ENCODE results near the gene SHISA6.

Gene SHISA6

DNA sequence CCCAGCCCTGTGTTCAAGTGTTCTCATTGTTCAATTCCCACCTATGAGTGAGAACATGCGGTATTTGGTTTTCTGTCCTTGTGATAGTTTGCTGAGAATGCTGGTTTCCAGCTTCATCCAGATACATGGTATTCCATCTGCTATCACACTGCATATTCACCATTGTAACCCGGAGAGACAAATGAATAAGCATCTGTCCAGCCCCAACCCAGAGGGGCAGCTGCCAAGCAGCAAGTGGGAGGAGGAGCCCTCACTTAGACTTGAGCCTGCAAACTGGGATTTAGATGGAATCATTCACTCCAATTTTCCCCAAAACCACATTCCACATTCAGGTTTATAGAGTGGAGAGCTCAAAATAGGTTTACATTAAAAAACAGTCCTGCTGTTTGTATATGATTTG is 41.6 kb downstream of the SHISA6 start:
- Histone ChIP-seq H3K27me3 (no peaks in the 10 kb centered on the region), H3K36me3 (no peaks in the 10 kb centered on the region), H3K9me3 (peaks cover 0 to 9% (median 0%) of the 10 kb centered on the region in 3 donors), H3K27ac (no peak overlapping the region), H3K4me1 (no peaks in the 10 kb centered on the region), H3K4me3 (no peak overlapping the region)
- DNase-seq: no peak
- intact Hi-C loops (cut with DNase I; ENCODE audit: low total_unique reads): no loop called here
- TF ChIP-seq, protein P1, sequence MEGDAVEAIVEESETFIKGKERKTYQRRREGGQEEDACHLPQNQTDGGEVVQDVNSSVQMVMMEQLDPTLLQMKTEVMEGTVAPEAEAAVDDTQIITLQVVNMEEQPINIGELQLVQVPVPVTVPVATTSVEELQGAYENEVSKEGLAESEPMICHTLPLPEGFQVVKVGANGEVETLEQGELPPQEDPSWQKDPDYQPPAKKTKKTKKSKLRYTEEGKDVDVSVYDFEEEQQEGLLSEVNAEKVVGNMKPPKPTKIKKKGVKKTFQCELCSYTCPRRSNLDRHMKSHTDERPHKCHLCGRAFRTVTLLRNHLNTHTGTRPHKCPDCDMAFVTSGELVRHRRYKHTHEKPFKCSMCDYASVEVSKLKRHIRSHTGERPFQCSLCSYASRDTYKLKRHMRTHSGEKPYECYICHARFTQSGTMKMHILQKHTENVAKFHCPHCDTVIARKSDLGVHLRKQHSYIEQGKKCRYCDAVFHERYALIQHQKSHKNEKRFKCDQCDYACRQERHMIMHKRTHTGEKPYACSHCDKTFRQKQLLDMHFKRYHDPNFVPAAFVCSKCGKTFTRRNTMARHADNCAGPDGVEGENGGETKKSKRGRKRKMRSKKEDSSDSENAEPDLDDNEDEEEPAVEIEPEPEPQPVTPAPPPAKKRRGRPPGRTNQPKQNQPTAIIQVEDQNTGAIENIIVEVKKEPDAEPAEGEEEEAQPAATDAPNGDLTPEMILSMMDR (IDR thresholded peaks at IDR 0.05): no peak

DNA sequence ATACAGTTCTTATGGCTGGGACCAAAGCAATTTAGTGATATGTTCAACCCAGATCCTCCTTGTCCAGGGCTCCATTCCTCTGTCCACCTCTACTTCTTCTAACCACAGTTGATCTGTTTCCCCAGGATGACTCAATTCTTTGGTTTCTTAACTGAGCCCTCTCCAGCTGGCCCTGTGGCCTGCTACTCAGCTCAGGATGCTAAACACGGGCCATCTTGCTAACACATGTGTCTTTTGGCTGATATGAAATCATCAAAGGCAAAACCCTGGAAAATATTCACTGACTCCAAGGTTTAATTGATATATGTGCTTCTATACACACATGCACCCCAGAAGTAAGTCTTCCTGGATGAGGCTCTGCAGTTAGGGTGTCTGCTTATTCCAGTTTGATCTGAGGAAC is 43.8 kb downstream of the SHISA6 start:
- Histone ChIP-seq H3K4me1 (no peaks in the 10 kb centered on the region), H3K27ac (no peak overlapping the region), H3K4me3 (no peak overlapping the region), H3K27me3 (no peaks in the 10 kb centered on the region), H3K36me3 (no peaks in the 10 kb centered on the region), H3K9me3 (peaks cover 0 to 9% (median 0%) of the 10 kb centered on the region in 3 donors)
- intact Hi-C loops (cut with DNase I; ENCODE audit: low total_unique reads): no loop called here
- TF ChIP-seq, protein P1 (IDR thresholded peaks at IDR 0.05): no peak
- no peak for DNase-seq

DNA sequence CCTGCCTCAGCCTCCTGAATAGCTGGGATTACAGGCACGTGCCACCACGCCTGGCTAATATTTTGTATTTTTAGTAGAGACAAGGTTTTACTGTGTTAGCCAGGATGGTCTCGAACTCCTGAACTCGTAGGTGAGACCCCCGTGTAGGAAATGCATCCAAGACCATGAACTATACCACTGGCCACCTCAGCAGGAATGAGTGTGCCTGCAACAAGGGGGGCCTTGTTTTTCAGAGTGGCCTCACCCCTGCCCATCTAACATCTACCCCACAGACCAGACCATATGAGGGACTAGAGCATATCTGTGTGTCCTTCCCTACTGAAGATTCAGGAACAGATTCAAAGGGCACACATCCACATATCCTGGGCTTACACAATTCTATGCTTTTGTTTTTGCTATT is 44.9 kb downstream of the SHISA6 start:
- Histone ChIP-seq H3K27me3 (no peaks in the 10 kb centered on the region), H3K36me3 (no peaks in the 10 kb centered on the region), H3K4me3 (no peak overlapping the region), H3K9me3 (peaks cover 0 to 6% (median 0%) of the 10 kb centered on the region in 3 donors), H3K4me1 (no peaks in the 10 kb centered on the region), H3K27ac (no peak overlapping the region)
- TF ChIP-seq, protein P1 (IDR thresholded peaks at IDR 0.05): no peak
- intact Hi-C loops (cut with DNase I; ENCODE audit: low total_unique reads): no loop called here
- DNase-seq: no peak

DNA sequence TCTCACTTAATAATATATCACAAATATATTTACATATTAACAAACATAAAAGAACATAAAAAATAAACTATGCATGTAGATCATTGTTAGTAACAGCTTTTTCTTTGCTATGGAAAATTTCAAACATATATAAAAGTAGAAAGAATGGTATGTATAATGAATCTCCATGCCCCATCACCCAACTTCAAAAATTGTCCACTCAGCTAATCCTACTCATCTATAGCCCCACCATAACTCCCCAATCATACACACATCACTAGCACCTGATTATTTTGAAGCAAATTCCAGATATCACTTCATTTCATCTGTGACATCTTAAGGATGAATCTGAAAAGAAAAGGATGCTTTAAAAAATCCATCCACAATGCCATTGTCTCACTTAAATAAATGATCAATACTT is 46.8 kb downstream of the SHISA6 start:
- TF ChIP-seq, protein P1 (IDR thresholded peaks at IDR 0.05): no peak
- no peaks in the 10 kb centered on the region for H3K36me3 ChIP-seq
- H3K27me3 ChIP-seq: no peaks in the 10 kb centered on the region
- intact Hi-C loops (cut with DNase I; ENCODE audit: low total_unique reads): no loop called here
- H3K4me3 ChIP-seq: no peak overlapping the region
- DNase-seq: no peak
- no peak overlapping the region for H3K27ac ChIP-seq
- peaks cover 0 to 4% (median 0%) of the 10 kb centered on the region in 3 donors for H3K9me3 ChIP-seq
- H3K4me1 ChIP-seq: no peaks in the 10 kb centered on the region

DNA sequence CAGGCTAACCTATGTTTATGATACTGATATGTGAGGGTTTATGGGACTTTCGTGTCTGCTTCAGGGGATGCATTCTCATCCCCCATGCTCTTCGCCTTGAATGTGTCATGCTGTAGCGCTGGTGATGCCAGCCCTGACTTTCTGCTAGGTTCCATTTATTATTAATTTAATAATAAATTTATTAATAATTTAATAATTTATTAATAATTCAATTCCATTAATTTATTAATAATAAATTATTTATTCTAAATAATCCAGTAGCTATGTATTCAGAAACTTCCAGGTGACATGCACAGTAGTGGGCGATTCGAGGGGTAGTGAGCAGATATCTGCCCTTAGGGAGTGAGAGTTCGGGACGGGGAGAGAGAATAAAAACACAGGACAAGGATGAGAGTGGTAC is 49.8 kb downstream of the SHISA6 start:
- no peaks in the 10 kb centered on the region for H3K9me3 ChIP-seq
- no peak overlapping the region for H3K4me3 ChIP-seq
- intact Hi-C loops (cut with DNase I; ENCODE audit: low total_unique reads): no loop called here
- H3K27ac ChIP-seq: no peak overlapping the region
- DNase-seq: no peak
- H3K36me3 ChIP-seq: no peaks in the 10 kb centered on the region
- H3K27me3 ChIP-seq: no peaks in the 10 kb centered on the region
- H3K4me1 ChIP-seq: no peaks in the 10 kb centered on the region
- TF ChIP-seq, protein P1 (IDR thresholded peaks at IDR 0.05): no peak

DNA sequence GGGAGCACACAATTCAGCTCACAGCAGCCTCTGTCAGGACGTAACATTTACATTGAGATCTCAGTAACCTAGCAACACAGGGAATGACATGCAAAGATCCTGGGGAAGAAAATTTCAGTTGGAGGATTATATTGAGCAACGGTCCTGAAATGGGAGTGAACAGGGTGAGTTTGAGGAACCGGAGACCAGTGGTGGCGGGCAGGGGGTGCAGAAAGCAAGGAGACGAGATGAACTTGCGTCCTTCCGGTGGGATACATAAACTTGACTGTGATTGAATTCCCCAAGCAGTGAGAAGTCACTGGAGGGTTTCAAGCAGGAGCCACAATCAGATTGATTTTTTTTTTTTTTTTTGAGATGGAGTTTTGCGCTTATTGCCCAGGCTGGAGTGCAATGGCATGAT is 51.5 kb downstream of the SHISA6 start:
- TF ChIP-seq, protein P1 (IDR thresholded peaks at IDR 0.05): no peak
- Histone ChIP-seq H3K27me3 (no peaks in the 10 kb centered on the region), H3K27ac (no peak overlapping the region), H3K36me3 (no peaks in the 10 kb centered on the region), H3K9me3 (no peaks in the 10 kb centered on the region), H3K4me3 (no peak overlapping the region), H3K4me1 (no peaks in the 10 kb centered on the region)
- no peak for DNase-seq
- intact Hi-C loops (cut with DNase I; ENCODE audit: low total_unique reads): no loop called here
